ENCODE results near the gene SPATA2.
"Not testable (repeated sequence)": the region's sequence is repeated elsewhere in the genome, so short reads cannot be mapped to it uniquely, and the experiment has no call there.

SPATA2 gene

GRCh38 chr20:49882171-49882970 is 33.0 kb downstream of the SPATA2 start:
- no peak for DNase-seq

GRCh38 chr20:49880724-49881445 is 34.4 kb downstream of the SPATA2 start:
- no peak for DNase-seq

- DNase-seq, result no peak
These were observed 35.2 kb downstream of the SPATA2 start for GRCh38 chr20:49880177-49880576.

GRCh38 chr20:49878977-49879376 is 36.4 kb downstream of the SPATA2 start:
- DNase-seq, result no peak

DNA sequence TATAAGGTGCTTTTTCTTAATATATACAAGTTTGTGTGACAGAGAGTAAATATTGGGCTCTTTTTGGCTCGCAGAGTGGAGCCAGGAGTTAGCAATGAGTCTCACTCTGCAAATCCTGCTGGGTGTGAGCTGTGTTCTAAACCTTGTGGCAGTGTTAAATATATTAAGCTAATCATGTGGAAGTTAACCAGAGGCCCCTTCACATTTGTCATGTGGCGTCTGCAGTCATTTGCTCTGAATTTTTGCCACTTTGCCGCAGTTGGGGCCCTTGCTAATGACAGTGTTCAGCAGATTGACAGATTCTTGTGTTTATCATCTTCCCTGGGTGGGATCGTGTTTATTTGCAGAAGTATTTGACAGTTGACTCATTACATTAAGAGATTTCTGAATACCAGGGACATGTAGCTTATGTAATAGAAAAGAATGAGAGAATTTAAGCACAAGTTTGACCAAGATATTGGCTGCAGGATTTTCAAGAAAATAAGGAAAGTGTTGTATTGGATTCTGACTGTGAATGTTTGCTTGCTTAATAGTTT is 37.9 kb downstream of the SPATA2 start:
- no peak for DNase-seq

DNA sequence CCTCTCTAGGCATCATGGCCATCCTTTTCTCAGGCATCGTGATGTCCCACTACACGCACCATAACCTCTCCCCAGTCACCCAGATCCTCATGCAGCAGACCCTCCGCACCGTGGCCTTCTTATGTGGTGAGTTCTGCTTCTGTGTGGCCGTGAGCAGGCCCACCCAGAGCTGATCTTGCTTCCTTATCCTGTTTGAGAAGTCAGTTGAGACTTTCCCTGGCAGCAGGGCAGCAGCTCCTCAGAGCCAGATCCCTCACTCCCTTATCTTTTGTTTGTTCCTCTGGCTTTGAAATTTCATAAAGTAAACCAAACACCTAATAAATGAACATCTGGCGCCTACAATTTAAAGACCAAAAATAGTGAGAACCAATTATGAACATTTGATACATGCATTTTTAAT is 40.6 kb downstream of the SPATA2 start:
- no peak for DNase-seq

GRCh38 chr20:49872056-49872455 is 43.3 kb downstream of the SPATA2 start:
- DNase-seq, result no peak

GRCh38 chr20:49871391-49871948 is 43.9 kb downstream of the SPATA2 start:
- no peak for DNase-seq

GRCh38 chr20:49870261-49870660 is 45.1 kb downstream of the SPATA2 start:
- no peak for DNase-seq

DNA sequence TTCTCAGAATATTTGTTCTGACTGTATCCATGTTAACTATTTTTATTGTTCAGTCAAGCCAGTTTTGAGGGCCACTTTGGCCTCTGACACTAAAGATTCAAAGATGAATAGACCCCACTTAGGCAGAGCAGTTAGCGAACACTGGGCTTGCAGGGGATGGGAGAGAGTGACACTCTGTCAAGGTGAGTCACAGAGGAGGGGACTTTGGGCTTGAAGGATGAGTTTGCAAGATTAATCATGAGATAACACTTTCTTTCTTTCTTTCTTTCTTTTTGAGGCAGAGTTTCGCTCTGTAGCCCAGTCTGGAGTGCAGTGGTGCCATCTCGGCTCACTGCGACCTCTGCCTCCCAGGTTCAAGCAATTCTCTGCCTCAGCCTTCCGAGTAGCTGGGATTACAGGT is 46.4 kb downstream of the SPATA2 start:
- no peak for DNase-seq

DNA sequence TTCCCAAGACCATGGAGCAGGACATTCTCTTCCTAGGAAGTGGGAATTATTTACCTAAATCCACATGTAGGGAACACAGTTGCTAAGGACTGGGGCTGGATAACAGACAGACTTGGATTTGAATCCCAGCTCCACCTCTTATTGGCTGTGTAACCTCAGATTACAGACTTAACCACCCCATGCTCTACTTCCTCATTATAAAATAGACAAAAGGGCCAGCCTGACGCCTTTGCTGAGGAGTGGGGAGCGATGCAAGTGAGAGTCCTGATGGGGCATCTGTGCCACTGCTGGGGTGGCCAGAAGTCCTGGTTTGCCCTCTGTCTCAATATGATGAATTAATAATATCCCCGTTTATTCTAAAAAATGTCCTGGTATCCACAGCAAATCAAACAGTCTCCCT is 46.8 kb downstream of the SPATA2 start:
- DNase-seq, result no peak

GRCh38 chr20:49867453-49868215 is 47.7 kb downstream of the SPATA2 start:
- DNase-seq, result no peak

- DNase-seq, result no peak
These were observed 49.3 kb downstream of the SPATA2 start for GRCh38 chr20:49866051-49866450.

DNA sequence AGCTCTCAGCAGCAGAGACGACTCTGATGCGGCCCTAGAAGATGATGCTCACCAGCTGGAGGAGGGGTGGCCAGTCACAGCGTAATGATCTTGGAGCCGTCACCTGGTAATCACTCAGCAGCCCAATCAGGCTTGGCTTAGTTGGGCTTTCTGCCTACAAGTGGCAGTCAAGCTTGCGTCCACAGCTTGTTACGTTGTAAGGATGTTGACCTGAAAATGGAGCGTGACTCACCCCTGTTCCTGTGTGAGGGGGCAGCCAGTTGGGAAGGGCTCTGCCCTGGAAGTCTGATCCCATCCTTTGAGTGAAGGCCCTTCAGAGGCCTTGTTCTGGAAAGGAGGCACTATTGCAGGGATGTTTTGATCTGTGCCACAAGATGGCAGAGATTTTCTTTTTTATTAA is 49.8 kb downstream of the SPATA2 start:
- DNase-seq, result no peak

DNA sequence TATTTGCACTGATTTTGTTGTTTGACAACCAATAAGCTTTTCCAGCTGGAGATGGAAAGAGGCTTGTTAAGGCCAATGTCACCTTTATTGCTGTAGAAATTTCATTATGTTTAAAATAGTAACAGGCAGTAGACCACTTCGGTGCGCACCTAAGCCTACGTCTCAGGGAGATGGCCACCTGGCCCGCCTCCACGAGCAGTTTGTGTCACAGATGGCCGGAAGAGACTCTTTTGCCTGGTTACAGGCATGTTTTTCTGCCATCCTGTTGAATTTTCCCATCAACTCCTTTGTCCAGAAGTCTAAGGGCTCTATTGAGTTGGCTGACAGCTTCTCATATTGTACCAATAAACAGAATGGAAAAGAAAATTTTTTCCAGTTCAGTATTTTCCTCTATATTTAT is 51.7 kb downstream of the SPATA2 start:
- DNase-seq, result no peak

GRCh38 chr20:49862607-49863200 is 52.6 kb downstream of the SPATA2 start:
- DNase-seq, result no peak

GRCh38 chr20:49861232-49861631 is 54.1 kb downstream of the SPATA2 start:
- not testable (repeated sequence) for DNase-seq

DNA sequence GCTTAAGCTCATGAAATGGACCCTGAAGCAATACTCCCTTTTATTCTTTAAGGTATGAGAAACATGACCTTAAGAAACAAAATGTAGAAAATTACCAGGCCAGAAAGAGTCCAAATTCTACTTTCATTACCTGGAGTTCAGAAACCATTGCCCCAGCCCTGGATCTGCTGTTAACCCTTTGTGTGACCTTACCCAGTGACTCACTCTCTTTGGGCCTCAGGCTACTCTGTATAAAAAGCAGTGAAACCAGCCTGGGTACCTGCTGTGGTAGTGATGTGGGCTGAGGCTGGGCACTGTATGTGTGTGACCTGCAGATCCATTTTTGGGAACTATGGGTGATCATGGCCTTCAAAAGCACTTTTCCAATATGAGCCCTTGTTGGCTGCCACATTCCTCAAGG is 55.5 kb downstream of the SPATA2 start:
- DNase-seq, result no peak

DNA sequence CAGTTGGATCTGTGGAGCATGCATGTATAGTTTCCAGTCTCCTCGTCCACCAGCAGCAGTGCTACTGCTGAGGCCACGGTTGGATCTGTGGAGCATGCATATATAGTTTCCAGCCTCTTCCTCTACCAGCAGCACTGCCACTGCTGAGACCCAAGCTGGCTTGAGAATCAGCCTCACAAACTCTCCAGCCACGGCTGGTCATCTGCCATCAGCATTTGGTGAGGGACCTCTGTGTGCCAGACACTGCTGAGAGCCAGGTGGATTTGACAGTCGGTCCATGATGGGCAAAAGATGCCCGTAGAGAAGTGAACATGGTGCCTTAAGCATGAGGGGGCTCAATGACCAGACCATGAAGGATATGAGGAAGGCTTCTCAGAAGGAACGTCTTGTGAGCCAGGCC is 56.3 kb downstream of the SPATA2 start:
- no peak for DNase-seq

DNA sequence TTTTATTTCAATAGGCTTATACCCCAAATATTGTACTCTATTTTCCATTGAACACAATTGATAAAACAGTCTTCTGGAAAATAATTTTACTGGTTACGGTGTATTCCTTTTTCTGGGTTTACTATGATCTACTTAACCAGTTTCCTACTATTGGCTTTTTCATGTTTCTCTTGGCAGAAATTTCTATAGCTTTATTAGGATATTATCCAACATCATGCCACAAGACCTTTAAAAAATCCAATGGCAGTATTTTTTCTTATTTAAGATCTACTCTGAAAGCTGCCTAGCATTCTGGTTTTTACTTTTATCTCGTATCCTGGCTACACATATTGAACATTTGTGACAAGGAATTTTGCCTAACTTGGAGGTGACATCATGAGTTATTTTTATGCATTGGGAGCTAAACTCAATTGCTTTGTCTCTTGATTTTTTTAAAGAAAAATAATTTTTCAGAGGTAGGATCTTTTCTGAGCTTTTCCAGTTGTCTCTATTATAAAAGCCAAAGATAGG is 57.2 kb downstream of the SPATA2 start:
- no peak for DNase-seq

DNA sequence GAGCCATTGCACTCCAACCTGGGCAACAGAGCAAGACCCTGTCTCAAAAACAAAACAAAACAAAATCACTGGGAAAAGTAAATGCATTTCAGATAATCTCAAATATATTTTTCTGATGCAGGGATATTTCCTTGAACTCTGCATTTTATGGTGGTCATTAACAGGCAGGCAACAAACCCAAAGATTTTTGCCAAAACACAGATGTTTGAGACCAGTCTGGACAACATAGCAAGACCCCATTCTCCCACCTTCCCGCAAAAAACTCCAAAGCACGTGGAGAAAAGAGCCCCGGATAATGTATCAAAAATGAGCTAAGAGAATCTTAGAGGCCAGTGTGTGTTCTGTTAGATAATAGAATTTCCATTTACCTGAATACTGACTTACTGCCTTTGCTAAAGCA is 58.4 kb downstream of the SPATA2 start:
- DNase-seq, result no peak

- DNase-seq, result no peak
These were observed 61.0 kb downstream of the SPATA2 start for GRCh38 chr20:49854190-49854875.

Data from activated effector memory CD4-positive, alpha-beta T cell treated with anti-CD3 and anti-CD28 coated beads, Interleukin-2, amount 50 U/mL, for 16 hours (primary cell).